A673 (cell line): ENCODE measurements around the gene A2M. TPM values are rescaled to one million over a fixed set of nuclear protein-coding genes. Genes with fewer than 3 reads are reported as not detected.
"Not testable (repeated sequence)": the region's sequence is repeated elsewhere in the genome, so short reads cannot be mapped to it uniquely, and the experiment has no call there.

Experiments
- BruUV-seq: library from RNA; stranded (reverse); fragments of 400-500 nt; replicated peaks from 2 replicates; lab custom pipeline; 2021; lab: Mats Ljungman, UMichigan
- CTCF ChIA-PET: fragments of 300-600 bp; sonication (Branson Sonifier 250); formaldehyde crosslinking; loops from one replicate; lab custom pipeline; 2022; ENCODE audit warnings: antibody characterized with exemption; lab: Charles Lee
- POLR2A ChIA-PET: fragments of 300-600 bp; sonication (Branson Sonifier 250); formaldehyde crosslinking; loops from one replicate; lab custom pipeline; 2022; ENCODE audit warnings: antibody characterized with exemption; ENCODE audit not compliant: low non-redundant PET; lab: Charles Lee
- DNase-seq: peaks from one replicate; pipeline ENCODE4 v3.0.0-alpha.2; 2015; ENCODE audit warnings: low spot score
- H3K27ac ChIP-seq: fragments of 200-600 bp; sonication (generic); 2 replicates; pipeline ENCODE4 v1.5.1; 2016; ENCODE audit warnings: mixed run types, low read depth, mild to moderate bottlenecking, mixed read lengths, antibody characterized with exemption, low read length; ENCODE audit not compliant: poor library complexity, severe bottlenecking
- H3K27me3 ChIP-seq: fragments of 200-600 bp; sonication (generic); replicated peaks from 2 replicates; pipeline ENCODE4 v1.6.1; 2017; ENCODE audit warnings: mixed run types, low read depth, mild to moderate bottlenecking, mixed read lengths, antibody characterized with exemption, low read length; ENCODE audit not compliant: insufficient read depth, poor library complexity
- H3K36me3 ChIP-seq: fragments of 200-600 bp; sonication (generic); 2 replicates; pipeline ENCODE4 v1.6.1; 2016; ENCODE audit warnings: mixed run types, mild to moderate bottlenecking, mixed read lengths, antibody characterized with exemption, low read length; ENCODE audit not compliant: insufficient read depth, poor library complexity, severe bottlenecking
- H3K4me1 ChIP-seq: fragments of 200-600 bp; sonication (generic); 2 replicates; pipeline ENCODE4 v1.6.1; 2017; ENCODE audit warnings: mixed run types, mild to moderate bottlenecking, mixed read lengths, antibody characterized with exemption, low read length; ENCODE audit not compliant: insufficient read depth, poor library complexity, severe bottlenecking
- H3K4me3 ChIP-seq: fragments of 200-600 bp; sonication (generic); 2 replicates; pipeline ENCODE4 v1.5.1; 2016; ENCODE audit warnings: low read depth, mixed run types, mild to moderate bottlenecking, mixed read lengths, low read length; ENCODE audit not compliant: poor library complexity, severe bottlenecking
- H3K9me3 ChIP-seq: fragments of 200-600 bp; sonication (generic); 2 replicates; pipeline ENCODE4 v1.6.1; 2016; ENCODE audit warnings: mixed run types, low read depth, mild to moderate bottlenecking, mixed read lengths, antibody characterized with exemption, low read length; ENCODE audit not compliant: poor library complexity, severe bottlenecking
- EZH2 ChIP-seq: fragments of 200-600 bp; sonication (generic); IDR thresholded peaks from 2 replicates; pipeline ENCODE4 v1.6.1; 2017; ENCODE audit warnings: borderline replicate concordance, low read depth, mild to moderate bottlenecking, mixed read lengths, antibody characterized with exemption, low read length; ENCODE audit not compliant: poor library complexity, severe bottlenecking
- intact Hi-C: fragments of 100-400 bp; cut with micrococcal nuclease; formaldehyde crosslinking; loops from one replicate; pipeline ENCODE4 v1.10.0; 2022; ENCODE audit not compliant: unreplicated experiment
- total RNA-seq: library from RNA; stranded (reverse); gene quantifications from 2 replicates; pipeline ENCODE4 v1.2.3, GENCODE V29; 2021
- TF ChIP-seq, protein P1 (sequence below): fragments of 300-800, 200-600 bp; sonication (generic); conservative IDR thresholded peaks from 2 replicates; pipeline ENCODE4 v1.5.1; 2017; ENCODE audit warnings: low read depth, mild to moderate bottlenecking, antibody characterized with exemption, low read length, moderate library complexity, mixed read lengths

The A2M gene
- total RNA-seq, 1 experiment from 2014 or later = 1.3 TPM

- H3K27me3 ChIP-seq = no peaks in the 10 kb centered on the region
- H3K9me3 ChIP-seq = peaks cover 8% of the 10 kb centered on the region
- TF ChIP-seq, protein P1, sequence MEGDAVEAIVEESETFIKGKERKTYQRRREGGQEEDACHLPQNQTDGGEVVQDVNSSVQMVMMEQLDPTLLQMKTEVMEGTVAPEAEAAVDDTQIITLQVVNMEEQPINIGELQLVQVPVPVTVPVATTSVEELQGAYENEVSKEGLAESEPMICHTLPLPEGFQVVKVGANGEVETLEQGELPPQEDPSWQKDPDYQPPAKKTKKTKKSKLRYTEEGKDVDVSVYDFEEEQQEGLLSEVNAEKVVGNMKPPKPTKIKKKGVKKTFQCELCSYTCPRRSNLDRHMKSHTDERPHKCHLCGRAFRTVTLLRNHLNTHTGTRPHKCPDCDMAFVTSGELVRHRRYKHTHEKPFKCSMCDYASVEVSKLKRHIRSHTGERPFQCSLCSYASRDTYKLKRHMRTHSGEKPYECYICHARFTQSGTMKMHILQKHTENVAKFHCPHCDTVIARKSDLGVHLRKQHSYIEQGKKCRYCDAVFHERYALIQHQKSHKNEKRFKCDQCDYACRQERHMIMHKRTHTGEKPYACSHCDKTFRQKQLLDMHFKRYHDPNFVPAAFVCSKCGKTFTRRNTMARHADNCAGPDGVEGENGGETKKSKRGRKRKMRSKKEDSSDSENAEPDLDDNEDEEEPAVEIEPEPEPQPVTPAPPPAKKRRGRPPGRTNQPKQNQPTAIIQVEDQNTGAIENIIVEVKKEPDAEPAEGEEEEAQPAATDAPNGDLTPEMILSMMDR = no peak
- TF ChIP-seq EZH2 = no peak
- no peaks in the 10 kb centered on the region for H3K4me1 ChIP-seq
- H3K4me3 ChIP-seq = no peak overlapping the region
- no peak overlapping the region for H3K27ac ChIP-seq
- ChIA-PET POLR2A (no interaction called here), CTCF (no interaction called here)
- no TSS peak for BruUV-seq
- intact Hi-C loops = no loop called here
- no peak for DNase-seq
- no peaks in the 10 kb centered on the region for H3K36me3 ChIP-seq
Measured at GRCh38 chr12:9143929-9144729, 28.4 kb upstream of the A2M start.

DNA sequence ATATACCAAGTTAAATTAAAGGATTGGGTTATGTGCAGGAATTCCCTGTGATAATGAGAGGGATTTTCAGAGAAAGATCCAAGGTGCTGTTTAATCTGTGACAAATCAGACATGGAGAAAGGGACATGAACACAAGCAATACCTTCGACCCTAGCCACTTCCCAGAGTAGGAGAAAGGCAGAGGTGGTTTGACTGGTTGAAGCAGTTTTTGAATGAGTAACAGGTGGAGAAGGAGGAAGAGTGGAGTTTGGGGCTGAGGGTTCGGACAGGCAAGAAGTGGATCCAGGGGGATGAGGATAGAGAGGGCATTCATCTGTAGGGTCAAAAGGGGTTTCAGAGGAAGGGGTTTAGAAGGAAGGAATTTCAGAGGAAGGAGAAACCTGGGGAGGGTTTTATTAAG, 27.4 kb upstream of the A2M start:
- CTCF ChIA-PET = no interaction called here
- no peaks in the 10 kb centered on the region for H3K4me1 ChIP-seq
- no peaks in the 10 kb centered on the region for H3K36me3 ChIP-seq
- peaks cover 8% of the 10 kb centered on the region for H3K9me3 ChIP-seq
- H3K4me3 ChIP-seq = no peak overlapping the region
- H3K27me3 ChIP-seq = no peaks in the 10 kb centered on the region
- BruUV-seq = no TSS peak
- H3K27ac ChIP-seq = no peak overlapping the region
- POLR2A ChIA-PET = no interaction called here
- TF ChIP-seq, protein P1 = no peak
- TF ChIP-seq EZH2 = no peak
- intact Hi-C loops = no loop called here
- no peak for DNase-seq

- POLR2A ChIA-PET, DNase-seq, CTCF ChIA-PET, H3K4me3 ChIP-seq, BruUV-seq, H3K36me3 ChIP-seq, H3K9me3 ChIP-seq, H3K4me1 ChIP-seq, H3K27me3 ChIP-seq, intact Hi-C loops, H3K27ac ChIP-seq: not testable (repeated sequence)
Measured at GRCh38 chr12:9139588-9140290, 24.0 kb upstream of the A2M start.
